GM04503 (cell line): ENCODE results near the gene SGPL1.
"Not testable (repeated sequence)": the region's sequence is repeated elsewhere in the genome, so short reads cannot be mapped to it uniquely, and the experiment has no call there.

Experiments used
- DNase-seq: peaks from one replicate; pipeline ENCODE4 v3.0.0-alpha.2; 2012; ENCODE audit warnings: low read depth

SGPL1 gene

DNA sequence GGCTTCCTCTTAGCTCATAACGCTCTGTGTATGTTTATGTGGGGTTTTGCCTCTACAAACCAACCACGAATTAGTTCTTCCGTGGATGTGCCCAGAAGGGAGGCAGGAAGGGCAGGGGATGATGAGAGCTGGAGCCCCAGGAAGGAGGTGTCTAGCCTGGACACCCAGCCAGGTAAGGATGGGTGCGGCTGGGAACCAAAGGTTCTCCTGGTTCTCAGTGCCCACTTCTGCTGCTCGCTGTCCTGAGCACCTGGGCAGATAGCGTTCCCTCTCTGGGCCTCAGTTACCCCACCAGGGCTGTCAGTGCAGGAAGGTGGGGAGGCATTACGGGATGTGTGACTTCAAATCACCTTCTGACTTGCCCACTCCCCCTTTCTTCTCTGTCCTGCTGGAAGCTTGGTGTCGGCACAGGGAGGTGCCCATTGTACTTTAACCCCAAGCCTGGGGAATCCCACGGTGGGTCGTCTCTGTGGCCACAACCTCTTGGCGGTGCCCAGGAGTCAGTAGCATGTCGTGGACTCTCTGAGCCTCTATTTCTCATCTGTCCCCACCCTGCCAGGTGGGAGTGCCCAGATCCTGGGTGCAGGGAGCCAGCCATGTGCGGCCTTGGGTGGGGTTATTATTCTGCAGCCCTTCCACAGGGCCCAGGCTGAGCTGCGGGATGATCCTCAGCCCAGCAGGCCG is 91.3 kb downstream of the SGPL1 start:
- no peak for DNase-seq

DNA sequence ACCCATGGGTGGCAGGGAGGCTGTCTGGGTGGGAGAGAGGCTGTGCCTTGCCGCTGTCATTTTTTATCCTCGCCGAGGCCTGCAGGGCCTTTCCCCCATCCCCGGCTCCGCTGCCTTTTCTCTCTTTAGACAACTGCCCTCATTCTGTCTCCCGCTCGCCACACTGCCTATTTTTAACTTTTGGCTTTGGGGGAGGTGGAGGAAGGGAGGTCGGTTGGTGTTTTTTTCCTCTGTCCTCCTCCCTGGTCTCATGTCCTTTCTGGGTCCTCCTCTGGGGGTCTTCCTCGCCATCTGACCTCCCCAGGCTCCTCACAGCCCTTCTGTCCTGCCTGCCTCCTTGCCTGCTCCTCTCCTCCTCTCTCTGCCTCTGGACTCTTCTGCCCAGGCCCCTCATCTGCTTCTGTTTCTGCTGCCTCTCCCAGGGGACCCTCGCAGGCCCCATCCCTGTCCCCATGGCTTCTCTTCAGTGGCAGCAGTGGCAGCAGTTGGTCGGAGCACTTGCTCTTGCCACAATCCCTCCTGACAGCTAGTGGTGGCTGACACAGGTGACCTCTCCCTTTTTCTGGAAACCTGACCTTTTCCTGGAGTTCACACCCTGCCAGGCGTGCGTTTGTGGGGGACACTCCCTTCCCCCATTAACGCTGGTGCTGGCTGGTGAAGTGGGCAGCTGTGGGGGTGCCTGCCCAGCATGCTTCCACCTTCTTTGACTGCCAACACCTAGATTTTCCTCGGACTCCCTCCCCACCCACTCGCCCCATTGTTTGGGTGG is 92.1 kb downstream of the SGPL1 start:
- DNase-seq: no peak

- DNase-seq: no peak
These were observed 92.9 kb downstream of the SGPL1 start for GRCh38 chr10:70908406-70909296.

DNA sequence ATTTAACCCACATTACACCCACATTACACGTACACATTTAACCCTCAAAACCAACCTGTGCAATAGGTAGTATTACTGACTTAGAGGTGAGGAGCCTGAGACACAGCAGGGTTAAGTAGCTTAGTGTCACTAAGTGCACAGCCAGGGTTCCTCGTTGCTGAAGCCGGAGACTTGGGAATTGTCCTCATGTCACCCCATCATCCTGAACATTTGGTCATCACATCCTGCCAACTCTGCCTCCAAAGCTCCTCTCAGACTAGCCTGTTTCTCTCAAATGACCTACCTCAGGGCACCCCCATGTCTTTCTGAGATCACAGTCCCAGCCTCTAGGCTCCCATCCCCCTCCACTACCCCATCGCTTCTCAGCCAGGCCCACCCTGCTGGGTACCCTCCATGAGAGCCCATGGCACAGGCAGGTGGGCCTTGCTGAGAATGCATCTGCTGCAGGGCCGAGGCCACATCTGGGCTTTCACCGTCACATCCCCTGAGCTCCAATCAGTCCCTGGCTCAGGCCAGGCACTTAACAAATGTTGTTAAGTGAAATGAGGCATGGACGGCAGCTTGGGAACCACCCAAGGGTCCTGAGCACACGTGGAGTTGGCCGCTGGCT is 93.7 kb downstream of the SGPL1 start:
- DNase-seq: no peak

DNA sequence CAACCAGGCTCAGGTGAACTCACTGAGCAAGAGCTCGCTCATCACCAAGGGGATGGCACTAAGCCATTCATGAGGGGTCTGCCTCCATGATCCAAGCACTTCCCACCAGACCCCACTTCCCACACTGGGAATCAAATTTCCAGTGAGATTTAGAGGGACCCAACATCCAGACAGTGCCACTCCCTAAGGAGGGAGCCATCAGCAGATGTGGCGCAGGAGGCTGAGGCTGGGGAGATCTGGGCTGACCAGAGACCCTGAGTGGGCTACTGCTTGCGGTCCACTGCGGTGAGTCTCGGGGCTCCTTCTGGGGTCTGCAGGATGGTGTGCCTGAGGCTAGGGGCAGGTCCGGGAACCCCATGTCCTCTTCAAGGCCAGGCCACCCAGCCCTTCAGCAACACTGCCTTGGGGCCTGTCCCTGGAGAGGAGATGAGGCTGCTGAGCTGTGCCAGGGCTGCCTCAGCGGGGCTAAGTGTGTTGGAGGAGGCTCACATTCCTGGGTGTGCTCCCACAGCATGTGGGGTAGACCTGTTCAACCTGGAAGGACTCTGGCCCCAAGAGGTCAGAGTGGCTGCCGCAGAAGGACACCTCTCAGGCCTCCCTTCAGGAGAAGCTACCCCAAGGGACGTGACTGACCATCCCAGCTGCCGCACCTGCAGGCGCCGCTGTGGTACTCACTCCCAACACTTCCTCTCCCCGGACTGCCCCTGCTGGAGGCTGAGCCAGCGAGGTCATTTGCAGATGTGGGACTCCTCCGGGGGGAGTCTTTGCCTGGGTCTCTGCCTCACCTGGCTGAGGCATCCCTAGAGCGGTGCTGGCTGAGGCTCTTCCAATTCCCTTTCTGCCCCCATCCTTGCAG is 95.0 kb downstream of the SGPL1 start:
- DNase-seq: no peak

- DNase-seq: no peak
These were observed 95.6 kb downstream of the SGPL1 start for GRCh38 chr10:70911386-70911785.

DNA sequence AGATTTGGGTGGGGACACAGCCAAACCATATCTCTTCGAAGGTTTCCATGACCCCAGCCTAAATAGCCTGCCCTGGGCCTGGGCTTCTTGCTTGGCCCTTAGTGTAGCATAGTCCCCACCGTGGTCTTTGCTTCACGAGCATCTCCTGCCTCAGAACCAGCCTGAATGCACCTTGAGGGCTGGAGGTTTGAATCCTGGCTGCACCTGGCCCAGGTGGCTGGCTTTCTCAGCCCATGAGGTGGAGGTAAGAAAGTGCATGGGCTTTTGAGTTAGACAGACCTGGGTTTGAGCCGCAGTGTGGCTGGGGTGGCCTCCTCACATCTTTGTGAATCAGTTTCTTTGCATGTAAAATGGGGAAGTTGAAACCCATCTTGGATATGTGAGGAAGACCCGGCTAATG is 96.8 kb downstream of the SGPL1 start:
- DNase-seq: no peak

DNA sequence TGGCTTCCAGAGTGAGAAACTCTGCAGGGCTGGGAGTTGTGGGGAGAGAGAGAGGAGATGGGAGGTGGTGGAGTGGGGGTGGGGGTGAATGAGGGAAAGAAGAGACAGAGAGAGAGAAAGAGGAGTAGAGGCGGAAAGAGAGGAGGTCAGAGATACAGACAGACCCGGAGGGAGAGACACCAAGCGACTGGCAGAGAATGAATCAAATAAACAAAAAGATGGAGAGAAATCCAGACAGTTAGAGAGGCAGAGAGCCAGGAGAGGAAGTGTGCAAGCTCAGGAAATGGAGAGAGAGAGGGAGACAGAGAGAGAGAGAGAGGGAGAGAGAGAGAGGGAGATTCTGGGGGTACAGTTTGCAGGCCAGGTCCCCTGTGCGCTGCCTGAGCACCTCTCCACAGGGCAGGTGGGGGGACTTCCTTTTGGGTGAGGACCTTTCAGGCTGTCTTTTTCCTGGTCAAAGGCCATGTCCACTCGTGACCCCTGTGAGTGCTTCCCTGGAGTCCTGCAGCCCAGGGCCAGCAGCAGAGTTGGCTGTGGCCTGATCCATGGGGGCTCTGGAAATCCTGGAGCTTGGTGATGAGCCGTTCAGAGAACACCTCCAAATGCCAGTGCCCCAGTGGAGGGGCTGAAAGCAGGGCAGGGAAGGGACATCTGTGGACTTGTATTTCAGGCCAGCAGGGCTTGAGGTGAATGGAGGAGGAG is 97.6 kb downstream of the SGPL1 start:
- DNase-seq: no peak

DNA sequence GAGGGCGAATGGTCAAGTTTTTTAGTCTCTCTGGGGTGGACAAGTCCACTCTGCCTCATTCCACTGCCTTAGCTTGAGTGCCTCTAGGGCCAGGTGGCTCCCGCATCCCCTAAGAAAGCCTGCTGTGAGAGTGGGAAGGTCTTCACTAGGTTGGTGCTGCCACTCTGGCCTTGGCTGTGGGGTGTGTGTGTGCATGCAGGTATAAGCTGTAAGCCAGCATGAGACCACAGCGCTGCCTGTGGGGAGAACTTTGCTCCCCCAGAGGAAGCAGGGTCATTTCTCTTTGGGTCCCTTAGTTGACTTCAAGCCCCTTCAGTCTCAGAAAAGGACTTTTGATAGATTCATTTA is 98.1 kb downstream of the SGPL1 start:
- DNase-seq: no peak

- DNase-seq: no peak
These were observed 98.6 kb downstream of the SGPL1 start for GRCh38 chr10:70914316-70914864.

- DNase-seq: no peak
These were observed 99.5 kb downstream of the SGPL1 start for GRCh38 chr10:70915206-70915605.

DNA sequence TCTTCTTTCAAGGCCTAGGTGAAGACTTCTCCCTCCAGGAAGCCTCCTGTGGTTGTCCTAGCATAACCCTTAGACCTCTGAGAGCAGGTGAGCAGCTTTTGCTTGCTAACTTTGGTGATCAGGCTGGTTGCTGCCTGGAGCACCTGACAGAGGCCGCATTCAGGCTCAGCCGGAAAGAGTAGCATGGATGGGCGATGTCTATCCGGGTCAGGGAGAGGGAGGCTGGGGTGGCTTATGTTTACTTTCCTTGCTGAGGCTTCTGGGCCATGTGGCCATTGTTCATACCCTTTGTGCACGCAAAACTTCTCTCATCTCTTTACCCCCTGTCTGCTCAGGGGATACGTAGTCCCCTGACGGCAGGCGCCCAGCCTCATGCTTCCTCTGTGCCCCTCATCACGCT is 100.1 kb downstream of the SGPL1 start:
- DNase-seq: no peak

DNA sequence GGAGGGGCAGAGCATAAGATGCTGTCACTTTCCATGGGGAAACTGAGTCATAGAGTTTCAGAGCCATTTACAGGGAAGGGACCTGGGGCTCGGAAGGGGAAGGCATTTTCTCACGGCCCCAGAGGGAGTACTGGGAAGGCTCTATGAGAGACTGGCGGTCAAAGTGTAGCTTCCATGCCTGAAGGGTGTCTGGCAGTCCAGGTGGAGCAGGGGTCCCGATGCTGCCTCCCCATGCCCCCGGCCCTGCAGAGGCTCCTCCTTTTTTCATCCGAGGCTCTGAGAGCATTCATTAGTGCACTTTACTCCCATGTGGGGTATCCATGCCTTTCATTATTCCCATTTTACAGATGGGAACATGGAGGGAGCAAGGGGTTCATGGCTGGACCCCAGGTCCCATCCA is 100.5 kb downstream of the SGPL1 start:
- DNase-seq: no peak

DNA sequence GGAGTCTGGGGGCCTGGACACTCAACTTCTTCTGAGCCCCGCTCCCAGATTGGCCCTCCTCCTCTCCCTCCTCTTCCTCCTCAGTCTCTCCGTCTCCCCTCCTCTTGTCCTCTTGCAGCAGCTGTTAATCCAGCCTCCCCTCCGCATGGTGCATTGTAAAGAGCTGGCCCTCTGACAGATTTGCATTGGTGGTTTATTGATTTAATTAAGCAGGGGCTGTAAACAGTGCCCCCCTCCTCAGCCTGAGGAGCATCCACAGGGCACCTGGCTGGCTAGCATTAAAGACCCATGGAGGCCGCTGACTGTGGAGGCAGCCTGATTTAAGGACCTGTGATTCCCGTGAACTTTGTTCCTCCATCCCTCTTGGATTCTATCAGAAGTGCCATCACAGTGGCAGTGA is 101.5 kb downstream of the SGPL1 start:
- no peak for DNase-seq

- DNase-seq: no peak
These were observed 101.9 kb downstream of the SGPL1 start for GRCh38 chr10:70917635-70918034.

DNA sequence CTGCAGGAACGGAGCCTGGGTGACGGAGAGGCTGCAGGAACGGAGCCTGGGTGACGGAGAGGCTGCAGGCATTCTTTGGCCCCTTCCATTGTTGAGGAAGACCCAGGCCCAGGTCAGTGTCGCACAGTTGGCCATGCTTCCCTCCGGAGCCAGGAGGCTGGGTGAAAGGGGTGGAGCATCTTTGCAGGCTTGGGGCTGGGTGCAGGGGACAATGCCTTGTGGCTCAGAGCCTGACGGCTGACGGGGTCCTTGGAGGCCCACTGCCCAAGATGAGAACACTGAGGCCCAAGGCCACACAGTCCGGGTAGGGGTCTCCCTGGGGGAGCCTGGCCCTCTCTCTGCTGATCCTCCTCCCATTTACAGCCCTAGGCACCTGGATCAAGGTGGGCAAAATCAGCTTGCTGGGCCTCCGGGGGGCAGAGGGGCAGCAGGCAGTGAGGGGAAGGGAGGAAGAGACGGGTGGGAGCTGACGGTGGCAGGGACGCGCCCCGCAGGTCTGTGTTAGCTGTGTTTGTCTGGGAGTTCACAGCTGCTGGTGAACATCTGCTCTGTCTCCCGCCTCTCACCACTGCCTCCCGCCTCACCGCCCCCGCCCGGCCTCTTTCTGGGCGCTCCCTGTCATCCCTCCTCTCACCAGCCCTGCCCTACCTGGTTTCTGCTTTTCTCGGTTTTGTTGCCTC is 103.2 kb downstream of the SGPL1 start:
- no peak for DNase-seq

DNA sequence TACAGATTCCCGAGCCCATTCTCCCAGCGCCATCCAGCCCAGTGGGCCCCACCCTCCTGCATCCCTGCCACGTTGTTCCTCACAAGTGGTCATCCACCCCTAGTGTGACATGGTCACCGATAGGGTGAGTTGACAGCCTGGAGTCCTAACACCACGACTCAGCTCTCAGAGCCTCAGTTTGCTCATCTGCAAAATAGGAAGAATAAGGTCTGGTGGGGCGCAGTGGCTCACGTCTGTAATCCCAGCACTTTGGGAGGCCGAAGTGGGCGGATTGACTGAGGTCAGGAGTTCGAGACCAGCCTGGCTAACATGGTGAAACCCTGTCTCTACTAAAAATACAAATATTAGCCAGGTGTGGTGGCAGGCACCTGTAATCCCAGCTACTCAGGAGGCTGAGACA is 104.2 kb downstream of the SGPL1 start:
- DNase-seq: not testable (repeated sequence)

DNA sequence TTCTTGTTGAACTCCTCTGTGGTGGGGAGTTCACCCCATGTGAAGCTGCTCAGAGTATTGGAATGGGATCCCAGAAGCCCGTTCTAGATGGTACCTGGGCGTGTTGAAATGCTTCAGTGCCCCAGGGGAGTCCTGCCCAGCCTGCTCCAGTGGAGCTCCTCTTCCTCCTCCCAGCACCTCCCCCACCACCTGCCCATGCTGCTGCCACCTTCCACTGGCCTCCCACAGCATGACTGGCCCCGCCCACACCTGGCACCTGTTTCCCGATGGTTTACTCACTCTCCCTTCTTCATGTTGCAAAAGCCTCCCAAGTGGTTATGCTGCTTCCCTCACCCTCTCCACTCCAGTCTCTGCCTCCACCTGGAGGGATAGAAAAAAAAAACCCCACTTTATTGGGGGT is 104.8 kb downstream of the SGPL1 start:
- DNase-seq: no peak

DNA sequence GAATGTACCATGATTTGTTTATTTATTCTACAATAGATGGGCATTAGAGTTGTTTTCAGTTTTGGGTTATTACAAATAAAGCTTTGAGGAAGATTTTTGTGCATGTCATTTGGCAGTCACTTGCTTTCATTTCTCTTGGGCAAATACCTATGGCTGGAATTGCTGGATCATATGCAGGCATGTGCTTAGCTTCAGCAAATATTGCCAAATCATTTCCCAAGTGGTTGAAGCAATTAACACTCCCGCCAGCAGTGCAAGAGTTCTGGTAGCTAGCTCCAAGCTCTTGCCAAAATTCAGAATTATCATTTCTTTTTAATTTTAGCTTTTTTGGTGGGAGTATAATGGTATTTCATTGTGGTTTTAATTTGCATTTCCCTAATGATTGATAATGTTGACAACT is 105.5 kb downstream of the SGPL1 start:
- no peak for DNase-seq

DNA sequence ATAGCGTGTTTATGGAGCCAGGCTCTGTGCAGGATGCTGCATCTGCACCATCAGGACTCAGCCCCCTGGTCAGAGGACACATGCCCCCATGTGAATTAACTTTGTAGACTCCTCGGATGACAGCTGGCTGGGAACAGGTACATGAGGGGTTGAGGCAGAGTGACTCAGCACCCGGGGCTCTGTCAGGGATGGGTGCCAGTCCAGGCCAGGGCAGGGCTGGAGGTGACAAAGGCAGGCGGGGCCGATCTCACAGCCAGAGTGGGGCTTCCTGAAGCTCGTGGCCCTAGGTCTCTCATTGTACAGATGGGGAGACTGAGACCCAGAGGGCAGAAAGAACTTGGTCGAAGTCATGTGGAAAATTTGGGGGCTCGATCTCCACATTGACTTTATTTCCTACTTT is 107.9 kb downstream of the SGPL1 start:
- DNase-seq: no peak
